AML-193 (cell line): Measurements from ENCODE around the gene FABP3.
A peak's percentile ranks its signal among the peaks of the same experiment; 100 is the strongest.
"Not testable (repeated sequence)": the region's sequence is repeated elsewhere in the genome, so short reads cannot be mapped to it uniquely, and the experiment has no call there.

ENCODE experiments used
- DNase-seq, 2 experiments: peaks; one replicate each; lab custom pipeline; 2025; lab: John Stamatoyannopoulos, UW

FABP3 gene

DNA sequence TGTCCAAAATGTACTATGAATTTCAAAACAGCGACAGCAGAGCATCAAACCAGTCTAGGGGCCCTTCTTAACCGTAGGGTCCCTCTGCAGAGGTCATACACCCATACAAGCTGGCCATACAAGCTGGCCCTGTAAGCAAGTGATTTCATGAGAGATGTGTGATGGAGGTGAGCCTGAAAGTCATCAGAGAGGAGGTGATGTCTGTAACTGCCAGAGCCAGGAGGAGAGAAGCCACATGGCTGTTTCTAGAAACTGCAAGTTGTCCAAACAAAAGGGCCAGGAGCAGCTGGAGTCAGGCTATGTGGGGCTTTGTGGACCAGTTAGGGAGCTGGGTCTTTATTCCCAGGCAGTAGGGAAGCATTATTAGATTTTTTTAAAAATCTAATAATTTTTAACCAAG lies 25.4 kb upstream of the FABP3 start:
- no peak for DNase-seq

DNA sequence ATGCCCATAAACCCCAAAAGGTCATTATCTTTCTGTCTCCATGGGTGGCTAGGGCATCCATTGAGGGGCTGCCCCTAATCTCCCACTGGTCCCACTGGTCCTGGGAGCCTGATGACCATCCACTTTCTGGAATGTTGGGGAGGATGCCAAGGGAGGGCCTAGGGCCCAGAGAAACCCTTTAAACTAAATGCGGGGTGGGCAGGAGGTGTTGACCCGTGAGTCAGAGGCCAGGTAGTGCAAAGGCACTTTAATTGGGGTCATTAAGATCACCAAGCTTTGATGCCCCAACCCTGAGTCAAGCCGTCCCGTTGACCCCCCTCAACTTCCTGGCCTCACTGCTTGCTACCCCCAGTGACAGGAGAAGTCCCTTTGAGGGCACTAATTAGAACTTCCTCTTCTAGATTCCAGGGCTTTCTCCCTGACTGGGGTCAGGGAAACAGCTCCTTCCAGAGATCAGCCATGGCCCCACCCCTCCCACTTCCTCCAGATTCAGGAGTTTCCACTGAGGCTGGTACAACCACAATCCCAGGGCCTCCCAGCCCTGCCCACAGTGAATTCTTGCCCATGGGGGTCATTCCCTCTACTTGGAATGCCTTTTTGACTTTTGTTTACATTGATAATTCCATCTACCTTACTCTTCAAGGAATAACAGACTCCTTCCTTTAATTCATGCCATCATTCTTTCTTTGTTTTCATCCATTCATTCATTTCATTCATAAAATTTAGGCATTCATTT lies 24.7 kb upstream of the FABP3 start:
- DNase-seq = no peak

DNA sequence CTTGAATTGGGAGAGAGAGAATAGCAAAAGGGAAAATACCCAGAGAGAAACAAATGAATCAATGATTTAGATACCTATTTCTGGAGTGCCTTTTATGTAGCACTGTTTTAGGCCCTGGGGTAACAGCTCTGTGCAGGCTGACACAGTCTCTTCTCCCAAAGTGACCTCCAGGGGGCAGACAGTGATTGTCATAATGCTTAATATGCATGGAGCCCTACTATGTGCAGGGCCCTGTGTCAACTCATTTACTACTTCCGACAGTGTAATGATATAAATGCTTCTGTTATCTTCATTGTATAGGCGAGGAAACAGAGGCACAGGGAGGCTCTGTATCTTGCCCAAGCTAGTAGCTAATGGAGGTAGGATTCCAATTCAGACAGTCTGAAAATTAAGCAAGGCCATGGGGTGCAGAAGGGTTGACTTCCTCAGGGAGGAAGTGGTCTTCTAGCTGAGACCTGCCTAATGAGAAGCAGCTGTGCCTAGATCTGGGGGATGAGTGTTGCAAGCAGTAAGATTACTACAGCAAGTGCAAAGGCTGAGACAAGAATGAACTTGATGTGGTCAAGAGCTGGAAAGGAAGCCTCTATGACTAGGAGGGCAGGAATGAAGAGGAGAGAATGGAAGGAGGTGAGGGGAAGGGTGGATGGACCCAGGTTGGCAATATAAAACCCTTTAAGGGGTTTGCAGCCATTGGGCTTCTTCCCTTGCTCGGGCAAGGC lies 23.9 kb upstream of the FABP3 start:
- peak; percentile 80 to 87 for DNase-seq

DNA sequence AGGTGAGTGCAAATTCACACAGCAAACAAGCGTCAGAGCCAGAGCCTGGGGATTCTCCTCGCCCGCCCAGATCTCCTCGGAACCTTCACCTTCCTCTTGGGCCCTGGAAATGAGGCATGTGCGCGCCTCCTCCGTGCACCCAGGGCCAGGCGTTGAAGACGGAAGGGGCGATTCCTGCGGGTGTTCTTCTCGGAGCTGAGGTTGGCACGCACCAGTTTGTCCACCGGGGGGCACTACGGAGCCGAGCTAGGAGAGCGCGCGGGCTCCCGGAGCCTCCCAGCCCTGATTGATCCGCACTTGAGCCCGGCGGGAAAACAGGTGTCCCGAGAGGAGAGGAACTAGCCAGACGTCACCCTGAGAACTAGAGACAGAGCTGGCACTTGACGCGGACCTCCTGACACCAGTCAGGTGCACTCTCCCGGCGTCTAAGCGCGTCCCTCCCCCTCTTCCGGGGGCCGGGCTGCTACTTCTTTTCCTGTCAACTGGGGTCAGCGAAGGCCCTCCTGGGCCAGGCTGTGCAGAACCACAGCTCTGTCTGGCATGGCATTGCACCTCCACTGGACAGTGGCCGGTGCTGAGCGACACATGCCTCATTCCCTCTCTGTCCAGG lies 21.8 kb upstream of the FABP3 start:
- peak; percentile 73 to 76 for DNase-seq

DNA sequence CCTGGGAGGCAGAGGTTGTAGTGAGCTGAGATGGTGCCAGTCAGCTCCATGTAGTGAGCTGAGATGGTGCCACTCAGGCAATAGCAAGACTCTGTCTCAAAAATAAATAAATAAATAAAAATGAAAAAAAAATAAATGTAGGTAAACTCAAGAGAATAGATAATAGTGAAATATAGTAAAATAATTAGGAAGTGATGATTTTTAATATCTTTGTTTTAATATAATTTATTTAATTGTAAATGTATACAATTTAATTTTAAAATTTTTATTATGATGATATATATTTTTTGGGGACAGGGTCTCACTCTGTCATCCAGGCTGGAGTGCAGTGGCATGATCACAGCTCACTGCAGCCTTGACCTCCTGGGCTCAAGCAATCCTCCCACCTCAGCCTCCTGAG lies 20.6 kb upstream of the FABP3 start:
- DNase-seq = no peak

DNA sequence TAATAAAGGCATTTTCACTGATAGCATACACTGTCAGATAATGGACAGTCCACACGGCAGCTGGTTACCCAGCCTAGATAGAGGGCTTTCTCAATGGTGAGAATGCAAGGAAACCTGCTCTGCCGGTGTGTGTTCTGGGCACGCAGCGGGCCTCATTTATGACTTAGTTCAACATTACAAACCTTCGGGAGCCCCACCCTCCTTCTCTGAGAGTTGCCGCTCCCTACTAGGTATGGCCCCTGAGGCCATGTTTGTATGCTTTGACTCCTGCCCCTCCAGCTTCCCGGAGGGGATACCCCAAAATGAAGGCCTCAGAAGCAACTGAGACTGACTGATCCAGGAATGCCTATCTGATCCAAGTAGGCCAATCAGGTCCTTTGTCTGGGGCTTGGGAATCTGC lies 17.2 kb upstream of the FABP3 start:
- DNase-seq = no peak

DNA sequence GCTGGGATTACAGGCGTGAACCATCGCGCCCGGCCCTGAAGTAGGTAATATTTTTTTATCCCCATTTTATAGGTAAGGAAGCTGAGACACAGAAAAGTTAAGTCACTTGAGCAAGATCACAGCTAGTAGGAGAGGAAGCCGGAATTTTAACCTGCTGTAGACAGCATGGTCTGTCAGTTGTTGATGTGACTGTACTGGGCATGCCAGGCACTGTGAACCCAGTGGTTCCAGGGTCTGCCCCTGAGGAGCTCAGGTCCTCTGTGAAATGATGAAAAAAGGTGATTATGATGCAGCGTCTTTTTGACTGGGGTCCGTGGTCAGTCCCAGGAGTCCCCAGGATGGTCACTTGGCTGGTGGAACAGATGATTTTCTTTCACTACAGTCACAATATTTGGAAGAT lies 16.7 kb upstream of the FABP3 start:
- no peak for DNase-seq

DNA sequence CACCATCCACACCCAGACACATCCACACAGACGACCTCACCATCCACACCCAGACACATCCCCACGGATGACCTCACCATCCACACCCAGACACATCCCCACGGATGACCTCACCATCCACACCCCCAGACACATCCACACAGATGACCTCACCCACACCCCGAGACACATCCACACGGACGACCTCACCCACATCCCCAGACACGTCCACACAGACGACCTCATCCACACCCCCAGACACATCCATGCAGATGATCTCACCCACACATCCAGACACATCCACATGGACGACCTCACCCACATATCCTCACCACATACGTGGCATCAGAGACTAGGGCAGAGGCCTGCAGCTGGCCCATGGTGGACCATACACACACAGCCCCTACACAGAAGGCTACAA lies 14.7 kb upstream of the FABP3 start:
- DNase-seq = no peak

DNA sequence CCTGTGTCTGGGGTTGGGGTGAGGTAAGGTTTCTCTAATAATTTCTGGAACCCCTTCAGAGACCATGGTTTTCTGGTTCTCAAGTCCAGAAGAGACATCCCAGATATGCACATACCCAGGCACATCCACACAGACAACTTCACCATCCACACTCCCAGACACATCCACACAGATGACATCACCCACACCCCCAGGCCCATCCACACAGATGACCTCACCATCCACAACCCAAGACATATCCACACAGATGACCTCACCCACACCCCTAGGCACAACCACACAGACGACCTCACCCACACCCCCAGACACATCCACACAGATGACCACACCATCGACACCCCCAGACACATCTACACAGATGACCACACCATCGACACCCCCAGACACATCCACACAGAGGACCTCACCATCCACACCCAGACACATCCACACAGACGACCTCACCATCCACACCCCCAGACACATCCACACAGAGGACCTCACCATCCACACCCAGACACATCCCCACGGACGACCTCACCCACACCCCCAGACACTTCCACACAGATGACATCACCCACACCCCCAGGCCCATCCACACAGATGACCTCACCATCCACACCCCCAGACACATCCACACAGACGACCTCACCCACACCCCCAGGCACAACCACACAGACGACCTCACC lies 13.8 kb upstream of the FABP3 start:
- DNase-seq = not testable (repeated sequence)

DNA sequence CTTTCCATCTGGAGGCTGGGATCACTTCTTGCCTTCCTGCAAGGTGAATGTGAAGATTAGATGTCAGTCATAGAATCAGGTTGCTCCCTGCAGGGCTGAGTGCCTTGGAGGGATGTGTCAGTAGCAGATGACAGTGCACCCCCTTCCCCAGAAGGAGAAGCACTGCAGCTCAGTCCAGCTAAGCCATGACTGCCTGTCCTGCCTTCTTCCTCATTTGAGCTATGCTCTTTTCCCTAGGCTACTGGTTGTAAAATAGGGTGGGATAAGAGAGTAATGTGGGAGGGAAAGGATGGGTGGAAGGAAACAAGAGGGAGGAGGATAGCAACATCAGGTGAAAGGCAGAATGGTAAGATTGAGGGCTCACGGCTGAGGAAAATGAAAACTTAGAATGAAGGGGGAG lies 11.1 kb upstream of the FABP3 start:
- peak in 1 of 2 experiments; percentile 1 for DNase-seq

DNA sequence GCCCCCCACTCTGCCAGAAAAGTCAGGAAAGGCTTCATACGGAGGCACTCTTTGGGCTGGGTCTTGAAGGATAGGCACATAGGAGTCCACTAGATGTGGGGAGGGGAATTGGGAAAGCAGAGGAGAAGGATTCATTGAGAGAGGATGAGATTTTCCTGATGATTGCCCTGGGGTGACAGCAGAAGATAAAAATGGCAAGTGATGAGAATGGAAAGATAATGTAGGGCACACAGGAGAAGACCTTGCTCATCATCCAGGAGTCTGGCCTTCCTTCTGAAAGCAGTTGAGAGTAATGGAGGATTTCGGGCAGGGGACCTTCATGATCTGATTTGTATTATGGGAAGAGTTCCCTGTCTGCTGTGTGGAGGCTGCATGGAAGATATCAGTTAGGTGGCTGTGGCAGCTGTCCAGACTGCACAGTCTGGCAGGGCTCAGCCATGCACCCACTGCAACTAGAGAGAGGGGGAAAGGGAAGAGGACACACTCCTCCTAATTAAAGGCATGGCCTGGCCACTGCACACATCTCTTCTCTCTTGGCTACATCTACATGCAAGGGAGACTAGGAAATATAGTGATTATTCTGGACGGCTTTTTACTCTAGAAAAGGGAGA lies 9.6 kb upstream of the FABP3 start:
- no peak for DNase-seq

DNA sequence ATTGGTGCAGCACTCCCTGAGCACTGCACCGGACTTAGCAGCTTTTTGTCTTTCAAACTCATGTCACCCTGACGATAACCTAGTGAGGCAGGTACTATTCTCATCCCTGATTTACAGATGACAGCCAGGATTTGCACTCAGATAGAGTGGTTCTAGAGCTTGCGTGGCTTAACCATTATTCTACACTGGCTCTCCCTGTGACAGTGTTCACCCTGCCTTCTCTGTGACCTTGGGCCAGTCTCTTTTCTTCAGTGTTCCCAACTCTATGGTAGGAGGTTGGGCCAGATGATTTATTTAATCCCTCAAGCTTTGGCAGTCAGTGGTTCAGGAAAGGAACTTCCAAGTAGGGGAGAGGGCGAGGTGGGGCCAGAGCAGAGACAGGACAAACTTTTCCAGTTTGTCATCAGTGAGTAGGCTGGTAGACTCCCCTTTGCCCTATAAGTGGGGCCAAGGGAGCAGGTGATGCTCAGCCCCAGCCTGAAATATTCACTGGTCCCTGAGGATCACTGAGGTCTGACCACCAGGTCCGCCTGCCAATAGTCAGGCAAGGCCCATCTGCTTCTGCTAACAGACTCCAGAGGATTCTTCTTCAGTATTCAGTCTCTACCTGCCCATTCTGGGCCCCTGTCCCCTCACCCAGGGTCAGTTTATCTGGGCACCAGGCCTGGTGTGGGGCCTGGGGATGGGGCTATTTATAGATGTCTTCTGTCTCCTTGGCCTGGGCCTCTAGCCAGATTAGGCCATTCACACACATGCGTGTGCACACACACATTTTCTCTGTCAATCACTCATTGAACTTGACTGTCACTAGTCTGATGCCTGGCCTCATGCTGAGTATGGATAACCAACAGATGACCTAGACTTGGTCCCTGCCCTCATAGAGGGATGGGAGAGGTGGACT lies 8.8 kb upstream of the FABP3 start:
- no peak for DNase-seq

DNA sequence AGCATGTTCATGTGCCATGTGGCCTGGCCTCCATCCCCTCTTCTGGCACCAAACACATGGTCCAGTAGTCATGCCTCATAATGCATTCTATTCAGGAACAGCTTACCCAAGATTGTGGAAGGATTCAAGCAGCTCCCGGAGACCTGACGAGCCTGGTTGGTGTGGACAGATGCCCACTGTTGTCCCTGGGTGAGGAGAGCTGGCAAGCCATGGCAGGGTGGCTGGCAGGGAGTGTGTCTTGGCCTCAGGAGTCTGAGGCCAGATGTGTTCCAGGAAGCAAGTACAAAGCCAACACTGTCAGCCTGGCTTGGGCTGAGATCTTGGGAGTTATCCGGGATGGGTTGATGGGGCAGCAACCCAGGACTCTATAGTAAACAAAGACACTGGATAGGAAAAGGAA lies 7.3 kb upstream of the FABP3 start:
- no peak for DNase-seq

DNA sequence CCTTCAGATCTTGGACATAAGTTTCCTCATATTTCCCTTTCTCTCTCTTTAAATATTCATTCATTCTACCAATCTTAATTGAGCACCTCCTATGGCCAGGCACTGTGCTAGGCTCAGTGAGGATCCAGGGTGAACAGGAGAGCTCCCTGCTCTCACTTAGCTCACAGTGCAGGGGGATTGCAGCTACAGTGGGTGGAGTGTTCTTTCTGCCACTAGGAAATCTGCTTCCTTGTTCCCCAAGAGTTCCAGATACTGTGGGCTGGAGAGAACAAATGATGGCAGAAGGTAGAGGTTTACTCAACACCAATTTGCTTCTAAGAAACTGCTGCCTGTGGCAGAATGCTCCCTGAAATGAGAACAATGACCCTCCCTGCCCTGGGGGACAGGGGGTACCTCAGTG lies 5.1 kb upstream of the FABP3 start:
- no peak for DNase-seq

DNA sequence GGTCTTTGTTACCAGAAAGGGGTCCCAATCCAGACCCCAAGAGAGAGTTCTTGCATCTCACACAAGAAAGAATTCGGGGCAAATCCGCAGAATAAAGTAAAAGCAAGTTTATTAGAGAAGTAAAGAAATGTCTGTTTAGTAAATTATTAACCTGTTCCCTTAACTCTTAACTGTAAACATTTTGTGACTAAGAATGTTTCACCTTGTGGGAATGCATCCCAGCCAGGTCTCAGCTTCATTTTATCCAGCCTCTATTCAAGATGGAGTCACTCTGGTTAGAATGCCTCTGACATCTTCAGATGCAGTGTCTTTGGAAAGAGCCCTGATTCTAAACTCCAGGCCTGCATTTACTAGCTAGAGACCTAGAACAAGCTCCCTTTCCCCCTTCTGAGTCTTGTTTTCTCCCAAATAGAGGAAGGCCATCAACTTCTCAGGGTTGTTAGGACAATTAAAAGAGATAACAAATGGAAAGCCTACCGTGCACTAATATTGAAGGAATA lies 4.5 kb upstream of the FABP3 start:
- DNase-seq = no peak

DNA sequence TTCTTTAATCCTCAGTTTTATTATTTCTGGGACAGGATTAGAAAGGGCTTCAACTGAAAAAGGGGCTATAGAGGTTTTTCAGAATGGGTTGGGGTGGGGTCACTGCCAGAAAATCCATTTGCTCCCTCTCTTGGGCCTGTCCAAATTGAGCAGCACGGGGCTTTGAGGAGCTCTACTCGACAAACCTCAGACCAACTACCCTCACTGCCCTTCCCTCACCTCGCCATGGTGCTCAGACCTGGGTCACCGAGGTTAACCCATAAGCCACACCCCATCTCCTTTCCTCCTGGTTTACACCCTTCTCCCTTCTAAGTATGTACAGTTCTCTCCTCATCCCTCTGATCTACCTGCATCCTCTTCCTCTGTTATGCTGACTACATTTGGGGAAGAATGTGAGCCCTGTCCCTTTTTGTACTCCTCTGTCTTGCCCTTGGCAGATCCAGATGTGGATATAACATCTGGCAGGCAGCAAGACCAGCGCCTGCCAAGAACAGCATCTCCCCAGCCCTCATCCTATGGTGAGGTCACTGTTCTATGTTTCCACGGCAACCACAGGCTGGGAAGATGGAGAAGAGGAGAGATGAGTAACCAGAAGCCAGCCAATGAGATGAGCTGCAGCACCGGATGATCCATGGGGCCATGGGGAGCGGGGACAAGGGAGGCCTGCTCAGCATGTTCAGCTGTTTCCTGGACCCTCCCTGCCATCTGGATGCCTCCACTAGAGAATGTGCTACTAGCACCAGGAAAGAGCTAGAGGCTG lies 3.7 kb upstream of the FABP3 start:
- DNase-seq = no peak

DNA sequence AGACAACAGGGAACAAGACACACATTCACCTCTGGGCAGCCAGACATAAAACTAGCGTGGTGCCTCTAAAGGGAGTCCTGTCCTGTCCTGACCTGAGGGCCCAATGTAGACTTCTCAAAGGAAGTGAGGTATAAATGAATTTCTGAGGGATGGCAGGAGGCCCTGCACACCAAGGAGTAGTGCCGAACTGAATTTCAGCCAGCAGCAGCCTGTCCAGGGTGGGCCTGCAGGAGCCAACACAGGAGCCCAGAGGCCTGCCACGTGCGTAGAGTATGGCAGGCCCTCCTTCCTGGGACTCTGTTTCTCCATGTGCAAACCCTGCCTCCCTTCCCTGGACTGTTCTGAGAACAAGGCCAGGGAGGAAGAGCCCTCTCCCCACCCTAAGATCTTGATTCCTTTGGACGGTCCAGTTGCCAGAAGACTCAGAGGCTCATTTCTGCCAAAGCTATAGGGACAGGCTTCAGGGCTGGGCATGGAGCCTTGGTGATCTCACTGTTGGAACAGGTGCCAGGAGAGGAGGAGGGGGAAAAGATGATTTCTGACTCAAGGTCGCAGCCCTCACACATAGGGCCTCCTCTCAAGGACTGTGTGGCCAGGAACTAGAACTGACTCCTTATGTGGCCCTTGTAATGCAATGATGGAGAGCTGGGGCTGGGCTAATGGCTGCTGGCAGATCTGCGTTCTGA lies 1.8 kb upstream of the FABP3 start:
- no peak for DNase-seq

DNA sequence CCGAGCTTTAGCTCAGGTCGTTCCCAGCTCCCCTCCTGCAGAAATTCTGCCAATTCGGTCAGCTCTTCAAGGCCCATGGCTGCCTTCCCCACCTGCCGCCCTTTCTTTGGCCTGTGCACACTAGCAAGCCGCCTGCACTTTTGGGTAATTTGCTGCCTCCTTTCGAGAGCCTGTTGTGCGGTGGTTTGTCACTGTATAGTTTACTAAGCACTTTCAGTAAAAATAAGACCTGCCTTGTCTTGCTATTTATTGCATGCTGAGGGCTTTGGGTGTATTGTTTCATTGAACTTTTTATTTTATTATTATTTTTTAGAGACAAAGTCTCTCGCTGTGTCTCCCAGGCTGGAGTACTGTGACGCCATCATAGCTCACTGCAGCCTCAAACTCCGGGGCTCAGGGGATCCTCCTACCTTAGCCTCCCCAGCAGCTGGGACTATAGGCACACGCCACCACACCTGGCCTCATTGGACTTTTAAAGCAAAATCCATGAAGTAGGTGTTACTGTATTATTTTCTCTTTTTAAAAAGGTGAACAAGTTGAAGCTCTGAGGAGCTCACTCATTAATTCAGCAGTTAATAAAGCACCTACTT lies 1.1 kb upstream of the FABP3 start:
- DNase-seq = no peak

DNA sequence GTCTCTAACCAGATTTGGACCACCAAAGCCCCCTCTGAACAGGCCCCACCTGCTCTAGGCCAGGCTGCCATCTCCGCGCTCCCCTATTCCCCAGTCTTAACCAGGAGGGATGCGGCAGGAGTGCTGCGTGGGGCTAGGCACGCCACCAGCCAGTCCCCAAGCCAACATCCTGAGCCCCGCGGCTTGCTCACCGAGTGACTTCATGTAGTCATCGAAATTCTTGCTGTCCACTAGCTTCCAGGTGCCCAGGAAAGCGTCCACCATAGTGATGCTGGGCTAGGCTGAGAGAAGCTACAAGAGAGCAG lies 173 bp downstream of the FABP3 start:
- DNase-seq = no peak

DNA sequence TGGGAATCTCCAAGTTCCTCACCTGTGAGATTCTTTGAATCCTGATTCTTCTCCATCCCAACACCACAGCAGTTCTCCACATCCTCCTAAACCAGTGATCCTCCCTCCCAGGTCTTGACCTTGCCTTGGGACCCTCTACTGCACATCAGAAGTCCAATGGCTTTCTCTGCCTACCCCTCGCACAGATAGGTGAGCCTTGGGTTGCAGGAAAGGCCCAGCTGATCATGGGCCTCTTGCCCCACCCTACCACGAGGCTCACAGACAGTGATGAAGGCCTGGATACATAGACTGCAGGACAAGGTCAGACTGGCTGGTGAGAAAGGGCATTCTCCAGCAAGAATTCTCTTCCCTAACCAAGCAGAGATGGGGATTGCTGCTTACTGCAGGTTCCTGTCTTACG lies 825 bp downstream of the FABP3 start:
- DNase-seq = no peak
